Esophagus muscularis mucosa (tissue), 4 donors: ENCODE measurements around the gene PALMD. TPM values are rescaled to one million over a fixed set of nuclear protein-coding genes. Genes with fewer than 3 reads are reported as not detected.
A peak's percentile ranks its signal among the peaks of the same experiment; 100 is the strongest.

Experiments used
- DNase-seq: peaks from one replicate; pipeline ENCODE4 v3.0.0-alpha.2; 2017; ENCODE audit errors: extremely low spot score
- H3K27ac ChIP-seq, 4 donors: fragments of 200-600 bp; sonication (generic); replicated peaks in 1 of 4; 1 replicate in 3 of 4; 2 replicates in 1 of 4; pipeline ENCODE4 v1.5.1; 2016 to 2019; ENCODE audit warnings: mild to moderate bottlenecking in 1 of 4
- H3K27me3 ChIP-seq, 4 donors: fragments of 200-600 bp; sonication (generic); one replicate each; pipeline versions ENCODE4 v1.5.1 to v1.6.0; 2016 to 2019
- H3K36me3 ChIP-seq, 4 donors: fragments of 200-600 bp; sonication (generic); one replicate each; pipeline ENCODE4 v1.5.1; 2016 to 2019
- H3K4me1 ChIP-seq, 4 donors: fragments of 200-600 bp; sonication (generic); one replicate each; pipeline ENCODE4 v1.5.1; 2016 to 2019
- H3K4me3 ChIP-seq, 4 donors: fragments of 200-600 bp; sonication (generic); 1 replicate in 2 of 4; 2 replicates in 2 of 4; pipeline ENCODE4 v1.5.1; 2016 to 2019; ENCODE audit warnings: mild to moderate bottlenecking in 4 of 4, moderate library complexity in 1 of 4
- H3K9me3 ChIP-seq, 4 donors: fragments of 200-600 bp; sonication (generic); 1 replicate in 3 of 4; 2 replicates in 1 of 4; pipeline ENCODE4 v1.5.1; 2016 to 2019
- EP300 ChIP-seq: sonication (generic); formaldehyde crosslinking; IDR thresholded peaks from one replicate; pipeline ENCODE4 v1.6.1; 2017; ENCODE audit warnings: antibody characterized with exemption
- POLR2A ChIP-seq: fragments of 450-650 bp; IDR thresholded peaks from one replicate; pipeline ENCODE4 v1.6.1; 2017; ENCODE audit warnings: antibody characterized with exemption, moderate library complexity, mild to moderate bottlenecking, low read depth
- POLR2AphosphoS5 ChIP-seq, 2 donors: sonication (generic); formaldehyde crosslinking; IDR thresholded peaks; one replicate each; pipeline ENCODE4 v1.6.1; 2017; ENCODE audit warnings: antibody characterized with exemption in 2 of 2
- WGBS: methylation state at CpG from one replicate; pipeline ENCODE4 v1.1.5; 2018; 5-methylcytosine and 5-hydroxymethylcytosine counted together
- intact Hi-C: fragments of 100-400 bp; cut with DNase I; formaldehyde crosslinking; loops from one replicate; pipeline ENCODE4 v1.15.1; 2023
- total RNA-seq, 4 donors: library from RNA; depleted of rRNA; stranded (reverse); fragments of >200 nt; gene quantifications; one replicate each; pipeline versions ENCODE4 v1.1.0 to v1.2.1, GENCODE V29; 2016
- TF ChIP-seq, protein P1 (sequence below), 3 experiments: fragments of 200-600 bp in 2 of 3; fragments of 450-650 bp in 1 of 3; sonication (generic) in 2 of 3; IDR thresholded peaks; one replicate each; pipeline ENCODE4 v1.5.1; 2017 to 2019; ENCODE audit warnings: antibody characterized with exemption in 3 of 3, mild to moderate bottlenecking in 2 of 3, moderate library complexity in 1 of 3

PALMD gene
- total RNA-seq, 4 donors from 2014 or later, result 15.4 to 33.0 (median 27.5) TPM

GRCh38 chr1:99726818-99727217, 80.9 kb downstream of the PALMD start:
- Histone ChIP-seq H3K9me3 (no peaks in the 10 kb centered on the region), H3K4me1 (peaks cover 0 to 6% (median 0%) of the 10 kb centered on the region in 4 donors), H3K27ac (no peak overlapping the region), H3K36me3 (peaks cover 0 to 2% (median 0%) of the 10 kb centered on the region in 4 donors), H3K4me3 (no peak overlapping the region), H3K27me3 (no peaks in the 10 kb centered on the region)
- TF ChIP-seq, protein P1, sequence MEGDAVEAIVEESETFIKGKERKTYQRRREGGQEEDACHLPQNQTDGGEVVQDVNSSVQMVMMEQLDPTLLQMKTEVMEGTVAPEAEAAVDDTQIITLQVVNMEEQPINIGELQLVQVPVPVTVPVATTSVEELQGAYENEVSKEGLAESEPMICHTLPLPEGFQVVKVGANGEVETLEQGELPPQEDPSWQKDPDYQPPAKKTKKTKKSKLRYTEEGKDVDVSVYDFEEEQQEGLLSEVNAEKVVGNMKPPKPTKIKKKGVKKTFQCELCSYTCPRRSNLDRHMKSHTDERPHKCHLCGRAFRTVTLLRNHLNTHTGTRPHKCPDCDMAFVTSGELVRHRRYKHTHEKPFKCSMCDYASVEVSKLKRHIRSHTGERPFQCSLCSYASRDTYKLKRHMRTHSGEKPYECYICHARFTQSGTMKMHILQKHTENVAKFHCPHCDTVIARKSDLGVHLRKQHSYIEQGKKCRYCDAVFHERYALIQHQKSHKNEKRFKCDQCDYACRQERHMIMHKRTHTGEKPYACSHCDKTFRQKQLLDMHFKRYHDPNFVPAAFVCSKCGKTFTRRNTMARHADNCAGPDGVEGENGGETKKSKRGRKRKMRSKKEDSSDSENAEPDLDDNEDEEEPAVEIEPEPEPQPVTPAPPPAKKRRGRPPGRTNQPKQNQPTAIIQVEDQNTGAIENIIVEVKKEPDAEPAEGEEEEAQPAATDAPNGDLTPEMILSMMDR (IDR thresholded peaks at IDR 0.05), result no peak
- no peak for TF ChIP-seq POLR2A
- TF ChIP-seq POLR2AphosphoS5 (IDR thresholded peaks at IDR 0.05), result no peak
- TF ChIP-seq EP300, result no peak
- 89% methylated on average over 2 of the region's 2 CpGs for WGBS
- no peak for DNase-seq
- intact Hi-C loops, result no loop called here

DNA sequence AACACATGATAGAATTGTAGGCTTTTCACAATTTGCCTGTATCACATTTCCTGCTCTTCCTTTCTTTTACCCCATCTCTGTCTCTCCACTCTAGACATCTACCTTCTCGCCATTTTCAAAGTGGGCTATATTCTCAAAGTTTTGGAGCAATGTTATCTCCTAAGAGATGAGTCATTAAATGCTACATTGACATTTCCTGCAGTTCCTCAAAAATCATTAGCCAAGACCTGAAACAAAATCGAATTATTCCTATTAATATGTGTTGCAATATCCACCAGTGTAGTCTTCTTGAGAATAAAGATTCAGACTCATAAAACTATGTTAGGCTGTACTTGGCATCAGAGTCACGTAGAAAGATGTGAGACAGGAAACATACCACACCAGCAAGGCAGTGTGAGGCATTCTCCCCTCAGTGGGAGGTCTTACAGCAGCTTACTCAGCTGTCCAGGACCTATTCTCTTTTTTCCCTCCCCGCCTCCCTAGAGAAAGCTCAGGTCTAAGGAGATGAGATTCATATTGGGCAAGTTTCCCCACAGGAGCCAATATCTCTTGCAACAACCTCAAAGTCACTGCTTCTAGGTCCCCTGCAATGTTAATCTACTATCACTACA, 81.8 kb downstream of the PALMD start:
- Histone ChIP-seq H3K27ac (peak overlapping the region in 3 of 4 donors; percentile 24 to 50 (median 39)), H3K4me1 (peaks cover 0 to 6% (median 0%) of the 10 kb centered on the region in 4 donors), H3K27me3 (no peaks in the 10 kb centered on the region), H3K4me3 (no peak overlapping the region), H3K36me3 (peaks cover 0 to 2% (median 0%) of the 10 kb centered on the region in 4 donors), H3K9me3 (no peaks in the 10 kb centered on the region)
- 94% methylated on average over 4 of the region's 4 CpGs for whole genome bisulfite sequencing
- intact Hi-C loops, result no loop called here
- TF ChIP-seq, protein P1 (IDR thresholded peaks at IDR 0.05), result no peak
- no peak for TF ChIP-seq EP300
- no peak for TF ChIP-seq POLR2A
- TF ChIP-seq POLR2AphosphoS5 (IDR thresholded peaks at IDR 0.05), result no peak
- no peak for DNase-seq

DNA sequence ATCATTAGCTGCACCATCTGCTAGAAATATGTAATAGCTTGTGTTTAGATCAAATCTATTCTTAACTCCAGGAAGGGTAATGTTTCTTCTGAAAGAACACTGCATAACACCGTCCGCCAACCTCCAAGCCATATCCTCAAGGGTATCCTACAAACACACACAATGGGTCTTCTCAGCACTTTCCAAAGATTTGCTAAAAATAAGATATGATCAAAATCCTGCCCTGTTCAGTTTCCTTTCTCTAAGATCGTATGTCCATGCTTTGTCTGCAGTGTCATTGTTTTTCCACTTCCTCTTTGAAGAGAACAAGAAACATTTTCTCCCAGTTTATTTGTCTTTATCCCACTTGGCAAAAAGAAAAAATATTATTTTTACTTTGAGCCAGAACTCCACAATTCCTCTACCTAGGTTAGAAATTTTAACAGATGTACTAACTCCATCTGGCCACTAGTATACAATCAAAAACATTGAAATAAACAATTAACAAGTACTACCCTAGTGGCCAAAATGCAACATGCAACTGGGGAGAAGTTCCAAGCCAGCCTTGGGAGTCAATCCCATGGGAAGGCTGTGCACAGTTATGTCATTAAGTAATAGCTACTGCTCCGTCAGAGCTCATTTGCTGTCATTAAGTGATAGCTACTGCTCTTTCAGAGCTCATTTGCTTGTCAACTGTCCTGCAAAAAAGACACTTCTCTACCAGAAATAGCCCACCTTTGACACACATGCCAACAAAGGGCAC, 82.8 kb downstream of the PALMD start:
- no peak for DNase-seq
- TF ChIP-seq POLR2AphosphoS5 (IDR thresholded peaks at IDR 0.05), result no peak
- TF ChIP-seq, protein P1 (IDR thresholded peaks at IDR 0.05), result peak in 2 of 3 experiments; percentile 12 to 43
- no peak for TF ChIP-seq POLR2A
- no peak for TF ChIP-seq EP300
- H3K4me3 ChIP-seq, result no peak overlapping the region
- intact Hi-C loops, result no loop called here
- H3K4me1 ChIP-seq, result peaks cover 0 to 6% (median 0%) of the 10 kb centered on the region in 4 donors
- no peaks in the 10 kb centered on the region for H3K9me3 ChIP-seq
- no peaks in the 10 kb centered on the region for H3K27me3 ChIP-seq
- H3K36me3 ChIP-seq, result peaks cover 0 to 2% (median 0%) of the 10 kb centered on the region in 4 donors
- H3K27ac ChIP-seq, result peak overlapping the region in 3 of 4 donors; percentile 24 to 50 (median 39)
- 81% methylated on average over 4 of the region's 4 CpGs for WGBS

DNA sequence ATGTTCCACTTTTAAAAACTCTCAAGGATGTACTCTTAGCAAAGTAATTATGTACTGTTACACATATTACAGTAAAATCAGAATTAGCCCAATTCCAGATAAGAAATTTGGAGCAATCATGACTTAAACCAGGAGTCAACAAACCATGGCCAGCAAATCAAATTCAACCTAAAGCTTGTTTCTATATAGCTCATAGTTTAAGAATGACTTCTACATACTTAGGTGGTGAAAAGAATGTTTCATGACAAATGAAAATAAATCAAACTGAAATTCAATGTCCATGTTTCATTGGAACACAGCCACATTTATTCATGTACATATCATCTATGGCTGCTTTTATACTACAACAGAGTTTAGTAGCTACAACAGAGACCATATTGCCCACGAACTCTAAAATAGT, 85.5 kb downstream of the PALMD start:
- DNase-seq, result no peak
- Histone ChIP-seq H3K27ac (no peak overlapping the region), H3K36me3 (peaks cover 0 to 2% (median 0%) of the 10 kb centered on the region in 4 donors), H3K27me3 (no peaks in the 10 kb centered on the region), H3K4me3 (no peak overlapping the region), H3K9me3 (no peaks in the 10 kb centered on the region), H3K4me1 (peaks cover 0 to 6% (median 0%) of the 10 kb centered on the region in 4 donors)
- TF ChIP-seq POLR2AphosphoS5 (IDR thresholded peaks at IDR 0.05), result no peak
- no peak for TF ChIP-seq POLR2A
- WGBS, result 75% methylated on average over 1 of the region's 1 CpG
- intact Hi-C loops, result no loop called here

GRCh38 chr1:99735852-99736251, 89.9 kb downstream of the PALMD start:
- no peaks in the 10 kb centered on the region for H3K9me3 ChIP-seq
- TF ChIP-seq POLR2AphosphoS5 (IDR thresholded peaks at IDR 0.05) (no peak), EP300 (no peak), POLR2A (no peak)
- TF ChIP-seq, protein P1 (IDR thresholded peaks at IDR 0.05), result no peak

More at GRCh38 chr1:99735852-99736251, 89.9 kb downstream of the PALMD start:
- intact Hi-C loops, result no loop called here
- Histone ChIP-seq H3K4me3 (no peak overlapping the region), H3K36me3 (peaks cover 0 to 6% (median 0%) of the 10 kb centered on the region in 4 donors), H3K4me1 (peaks cover 0 to 5% (median 2%) of the 10 kb centered on the region in 4 donors), H3K27ac (no peak overlapping the region), H3K27me3 (no peaks in the 10 kb centered on the region)
- 91% methylated on average over 2 of the region's 2 CpGs for whole genome bisulfite sequencing
- no peak for DNase-seq
